Cardiac fibroblast (primary cell): ENCODE results near the gene SECISBP2.

Experiments
- DNase-seq, 2 donors: peaks; one replicate each; pipeline versions ENCODE4 v3.0.0 to v3.0.0-alpha.2; 2010; ENCODE audit warnings: low read depth in 2 of 2
- H3K4me3 ChIP-seq, 2 donors: replicated peaks in 1 of 2; 1 replicate in 1 of 2; 2 replicates in 1 of 2; pipeline ENCODE4 v1.5.1; 2011; ENCODE audit warnings: low read depth in 2 of 2, low read length in 2 of 2, mild to moderate bottlenecking in 2 of 2, moderate library complexity in 1 of 2
- CTCF ChIP-seq: IDR thresholded peaks from one replicate; pipeline ENCODE4 v1.5.1; 2011; ENCODE audit warnings: low read depth, mild to moderate bottlenecking, low read length, inconsistent platforms

SECISBP2 gene

DNA sequence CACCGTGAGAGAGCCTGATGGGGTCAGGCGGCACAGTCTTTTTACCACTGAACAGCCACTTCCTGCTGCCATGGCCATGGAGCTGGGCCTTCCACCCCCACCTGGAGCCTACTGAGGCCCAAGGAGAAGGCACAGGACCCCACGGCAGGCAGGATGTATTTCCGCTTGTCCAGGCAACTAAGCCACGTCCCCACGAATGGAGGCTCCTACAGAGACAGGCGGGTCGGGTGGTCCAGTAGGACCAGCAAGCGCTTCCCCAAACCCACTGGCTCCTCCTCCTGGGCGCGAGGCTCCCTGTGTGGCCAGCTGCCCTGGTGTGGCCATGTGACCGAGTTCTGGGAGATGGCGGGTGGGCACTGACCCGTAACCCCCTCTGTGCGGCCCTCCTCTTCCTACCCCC, 66.5 kb downstream of the SECISBP2 start:
- H3K4me3 ChIP-seq = no peak overlapping the region
- DNase-seq = no peak
- TF ChIP-seq CTCF = no peak

DNA sequence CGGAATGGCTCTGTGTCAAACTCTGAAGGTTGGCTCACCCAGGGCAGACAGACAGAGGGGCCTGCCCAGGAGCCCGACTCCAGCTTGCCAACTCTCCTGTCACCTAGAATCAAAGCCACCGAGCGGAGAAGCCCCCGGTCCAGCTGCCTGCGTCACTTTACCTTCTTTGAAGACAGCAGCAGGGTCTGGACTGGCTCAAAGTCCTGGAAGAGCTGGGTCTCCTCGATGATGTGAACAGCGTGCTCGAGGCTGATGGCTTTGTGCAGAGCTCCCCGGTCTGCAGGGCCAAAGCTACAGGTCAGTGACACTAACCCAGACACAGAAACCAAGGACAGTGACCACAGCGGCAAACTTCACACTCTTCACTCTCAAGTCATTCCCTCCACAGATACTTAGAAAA, 67.9 kb downstream of the SECISBP2 start:
- H3K4me3 ChIP-seq = no peak overlapping the region
- DNase-seq = no peak
- no peak for TF ChIP-seq CTCF

DNA sequence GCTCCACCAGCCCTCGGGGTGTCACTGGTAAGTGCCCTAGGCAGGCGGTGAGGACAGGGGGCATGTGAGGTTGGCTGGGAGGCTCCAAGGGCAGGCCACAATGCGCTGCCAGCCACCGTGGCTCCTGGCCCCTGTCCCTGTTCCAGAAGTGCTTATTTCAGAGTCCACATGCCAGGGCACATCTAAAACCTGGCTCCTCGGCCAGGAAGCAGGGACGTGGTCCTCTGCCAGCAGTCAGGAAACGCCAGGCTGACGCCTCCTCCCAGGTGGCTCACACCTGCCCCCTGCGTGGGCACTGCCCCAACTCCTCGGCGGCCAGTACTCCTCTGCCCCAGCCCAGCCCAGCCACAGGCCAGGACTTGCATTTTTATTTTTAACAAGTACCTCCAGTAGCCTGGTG, 68.5 kb downstream of the SECISBP2 start:
- no peak for TF ChIP-seq CTCF
- no peak for DNase-seq
- no peak overlapping the region for H3K4me3 ChIP-seq

- TF ChIP-seq CTCF = no peak
- DNase-seq = no peak
- no peak overlapping the region for H3K4me3 ChIP-seq
Measured at GRCh38 chr9:89387197-89387849, 69.0 kb downstream of the SECISBP2 start.

- DNase-seq = peak; percentile 88 to 89
- no peak overlapping the region for H3K4me3 ChIP-seq
- no peak for TF ChIP-seq CTCF
Measured at GRCh38 chr9:89388084-89388867, 70.0 kb downstream of the SECISBP2 start.

DNA sequence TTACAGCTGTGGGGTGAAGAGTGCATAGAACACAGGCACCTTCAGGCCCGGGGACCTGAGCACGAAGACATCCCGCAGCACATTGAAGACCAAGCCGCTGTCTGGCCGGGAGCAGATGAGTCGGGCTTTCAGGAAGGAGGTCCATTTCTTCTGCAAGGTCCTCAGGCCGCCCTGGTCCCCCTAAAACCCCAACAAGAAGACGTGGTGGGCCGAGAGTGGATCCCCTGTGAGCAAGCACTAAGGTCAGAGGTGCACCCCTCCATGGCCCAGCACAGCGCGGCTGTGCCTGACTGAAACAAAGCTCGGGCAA, 70.5 kb downstream of the SECISBP2 start:
- H3K4me3 ChIP-seq = no peak overlapping the region
- no peak for TF ChIP-seq CTCF
- no peak for DNase-seq
